Hepatocyte (in vitro differentiated cells): ENCODE measurements around the gene OR8B3.

ENCODE experiments used
- CTCF ChIP-seq: fragments of 200-600 bp; sonication (generic); IDR thresholded peaks from 2 replicates; pipeline ENCODE4 v1.5.1; 2016; ENCODE audit warnings: antibody characterized with exemption, mild to moderate bottlenecking; ENCODE audit not compliant: poor library complexity
- EZH2 ChIP-seq: fragments of 200-600 bp; sonication (generic); IDR thresholded peaks from 2 replicates; pipeline ENCODE4 v1.6.1; 2016; ENCODE audit warnings: antibody characterized with exemption, mild to moderate bottlenecking, borderline replicate concordance
- EZH2phosphoT487 ChIP-seq: fragments of 200-600 bp; sonication (generic); IDR thresholded peaks from one replicate; pipeline ENCODE4 v1.6.1; 2018; ENCODE audit warnings: antibody characterized with exemption, mild to moderate bottlenecking, low read depth, moderate library complexity; ENCODE audit not compliant: unreplicated experiment, severe bottlenecking

GRCh38 chr11:124441081-124441480, 42.3 kb upstream of the OR8B3 start:
- TF ChIP-seq CTCF, result no peak
- TF ChIP-seq EZH2, result no peak
- no peak for TF ChIP-seq EZH2phosphoT487
